NK-92 (cell line): ENCODE data around the gene PPP1R1B.

Experiments used
- DNase-seq: peaks from one replicate; lab custom pipeline; 2025; ENCODE audit not compliant: unreplicated experiment; lab: John Stamatoyannopoulos, UW

The PPP1R1B gene

DNA sequence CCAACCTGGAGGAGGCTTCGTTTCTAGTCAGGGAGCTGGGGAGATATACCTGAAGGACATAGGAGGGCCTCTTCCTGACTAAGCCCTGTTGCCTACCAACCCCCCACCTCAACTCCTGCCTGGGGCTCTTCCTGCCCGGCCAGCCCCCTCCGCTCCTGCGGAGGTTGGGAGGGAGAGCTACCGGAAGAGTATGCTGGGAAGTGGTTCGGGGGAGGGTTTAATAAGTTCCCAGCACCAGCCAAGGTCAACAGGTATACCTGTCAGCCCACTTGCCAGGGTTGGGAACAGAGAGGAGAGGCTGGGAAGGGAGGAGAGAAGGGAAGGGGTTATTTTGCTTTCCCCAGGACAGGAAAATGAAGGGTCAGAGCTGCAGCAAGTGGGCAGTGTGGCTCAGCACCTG, 4.7 kb downstream of the PPP1R1B start:
- DNase-seq: no peak

GRCh38 chr17:39632153-39632941, 5.6 kb downstream of the PPP1R1B start:
- DNase-seq: no peak

DNA sequence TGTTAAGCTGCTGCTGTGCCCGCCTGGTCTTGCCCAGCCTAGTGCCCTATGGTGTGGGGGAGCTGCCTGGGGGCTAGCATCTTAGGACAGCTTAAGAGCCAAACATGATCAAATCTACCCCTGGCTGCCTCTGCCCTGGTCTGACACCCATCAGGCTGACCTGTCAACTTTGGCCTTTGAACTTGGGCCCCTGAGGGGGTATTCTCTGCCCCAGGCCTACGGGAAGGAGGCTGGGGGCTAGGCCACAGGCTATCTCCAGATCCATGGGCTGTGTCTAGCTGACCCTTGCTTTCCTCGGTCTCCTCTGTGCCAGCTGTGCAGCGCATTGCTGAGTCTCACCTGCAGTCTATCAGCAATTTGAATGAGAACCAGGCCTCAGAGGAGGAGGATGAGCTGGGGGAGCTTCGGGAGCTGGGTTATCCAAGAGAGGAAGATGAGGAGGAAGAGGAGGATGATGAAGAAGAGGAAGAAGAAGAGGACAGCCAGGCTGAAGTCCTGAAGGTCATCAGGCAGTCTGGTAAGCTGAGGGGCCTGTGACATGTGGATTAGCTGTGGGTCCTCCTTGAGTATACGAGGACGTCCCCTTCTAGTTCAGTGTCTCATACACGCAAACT, 6.9 kb downstream of the PPP1R1B start:
- DNase-seq: no peak

GRCh38 chr17:39634384-39634871, 7.7 kb downstream of the PPP1R1B start:
- no peak for DNase-seq

- DNase-seq: no peak
These were observed 8.9 kb downstream of the PPP1R1B start for GRCh38 chr17:39635614-39636176.

DNA sequence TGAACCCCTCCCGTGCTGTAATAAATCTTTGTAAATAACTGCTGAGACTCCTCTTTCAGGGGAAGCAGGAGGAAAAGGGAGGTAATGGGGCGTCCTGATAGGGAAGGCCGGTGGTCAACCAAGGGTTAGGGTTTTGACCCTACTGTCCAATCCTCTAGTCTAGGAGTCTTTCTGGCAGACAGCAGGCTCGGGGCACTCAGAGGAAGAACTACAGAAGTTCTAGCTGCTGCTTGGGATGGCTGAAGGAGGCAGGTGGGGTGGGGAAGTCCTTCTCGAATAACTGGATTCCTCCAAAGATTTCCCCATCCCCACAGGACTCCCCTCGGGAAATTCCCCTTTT, 9.8 kb downstream of the PPP1R1B start:
- no peak for DNase-seq

- peak; percentile 39 for DNase-seq
These were observed 10.4 kb downstream of the PPP1R1B start, which contains the start of gene STARD3 for GRCh38 chr17:39636927-39637736. Gene STARD3, plus strand, starts transcription at chr17:39637144. Its CDS starts 16,388 bp downstream, at chr17:39653532.

GRCh38 chr17:39638317-39638716, 11.6 kb downstream of the PPP1R1B start:
- DNase-seq: no peak

DNA sequence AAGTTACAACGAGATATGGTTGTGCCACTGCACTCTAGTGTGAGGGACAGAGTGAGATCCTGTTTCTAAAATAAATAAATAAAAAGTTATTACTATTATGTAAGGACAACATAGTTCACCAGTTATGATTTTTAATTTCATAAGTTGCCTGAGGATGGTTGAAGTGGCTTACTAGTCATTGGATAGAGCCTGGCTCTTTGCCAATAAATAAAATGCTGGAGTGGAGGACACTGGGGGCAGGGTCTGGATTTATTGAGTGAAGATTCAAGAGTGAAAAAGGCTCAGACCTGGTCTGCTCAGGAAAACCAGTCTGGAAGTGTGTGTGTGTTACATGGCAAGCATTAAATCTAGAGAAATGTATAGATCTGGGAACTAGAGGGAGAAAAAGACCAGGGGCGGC, 12.3 kb downstream of the PPP1R1B start:
- no peak for DNase-seq

DNA sequence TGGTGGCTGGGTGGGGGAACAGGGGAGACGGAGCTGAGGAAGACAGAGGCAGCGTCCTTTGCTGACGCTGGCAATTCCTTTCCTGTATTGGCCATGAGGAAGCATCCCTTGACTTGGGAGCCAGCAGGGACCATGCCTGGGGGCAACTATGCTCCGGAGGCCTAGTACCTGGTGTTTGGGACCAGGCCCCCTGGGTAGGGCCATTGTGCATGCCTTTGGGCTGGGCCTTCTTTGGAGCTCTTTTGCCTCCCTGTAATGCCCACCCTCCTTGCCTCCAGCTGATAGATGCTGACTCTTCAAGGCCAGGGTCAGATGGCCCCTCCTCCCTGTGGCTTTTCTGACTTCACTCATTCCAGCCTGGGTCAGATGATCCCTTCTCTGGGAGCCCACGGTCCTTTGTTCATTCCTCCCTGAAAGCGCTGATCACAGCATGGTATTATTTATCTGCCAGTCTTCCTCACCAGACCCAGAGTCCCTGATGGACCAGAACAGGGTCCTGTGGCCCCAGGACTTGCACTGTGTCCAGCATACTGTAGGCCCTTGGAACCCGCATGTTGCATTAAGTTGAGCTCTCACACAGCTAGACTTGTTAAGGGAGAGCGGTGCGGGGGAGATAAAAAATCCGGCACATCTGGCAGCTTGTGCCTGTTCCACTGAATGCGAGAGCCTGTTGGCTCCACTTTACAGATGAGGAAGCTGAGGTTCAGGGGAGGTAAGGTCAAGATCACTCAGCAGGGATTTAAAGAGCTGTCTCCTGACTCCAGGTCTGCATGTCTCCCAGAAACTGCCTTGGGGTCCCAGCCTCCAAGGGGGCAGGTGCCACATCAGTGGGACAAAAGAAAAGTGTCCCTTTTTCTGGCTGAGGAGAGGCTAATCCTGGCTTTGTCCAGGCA, 13.1 kb downstream of the PPP1R1B start:
- no peak for DNase-seq

- DNase-seq: no peak
These were observed 13.9 kb downstream of the PPP1R1B start for GRCh38 chr17:39640591-39641031.

DNA sequence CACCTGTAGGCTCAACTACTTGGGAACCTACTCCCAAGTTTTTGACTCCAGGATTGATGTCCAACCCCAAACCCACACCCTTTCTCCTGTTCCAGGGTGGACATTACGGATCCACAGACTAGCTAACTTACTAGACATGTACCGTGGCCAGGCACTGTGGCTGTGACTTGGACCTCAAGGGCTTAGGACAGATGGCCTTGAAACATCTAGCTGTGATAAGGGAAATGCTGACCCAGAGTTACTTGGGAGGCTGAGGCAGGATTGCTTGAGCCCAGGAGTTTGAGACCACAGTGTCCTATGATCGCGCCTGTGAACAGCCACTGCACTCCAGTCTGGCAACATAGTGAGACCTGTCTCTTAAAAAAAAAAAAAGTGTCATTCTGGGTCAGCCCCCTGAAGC, 14.3 kb downstream of the PPP1R1B start:
- no peak for DNase-seq

DNA sequence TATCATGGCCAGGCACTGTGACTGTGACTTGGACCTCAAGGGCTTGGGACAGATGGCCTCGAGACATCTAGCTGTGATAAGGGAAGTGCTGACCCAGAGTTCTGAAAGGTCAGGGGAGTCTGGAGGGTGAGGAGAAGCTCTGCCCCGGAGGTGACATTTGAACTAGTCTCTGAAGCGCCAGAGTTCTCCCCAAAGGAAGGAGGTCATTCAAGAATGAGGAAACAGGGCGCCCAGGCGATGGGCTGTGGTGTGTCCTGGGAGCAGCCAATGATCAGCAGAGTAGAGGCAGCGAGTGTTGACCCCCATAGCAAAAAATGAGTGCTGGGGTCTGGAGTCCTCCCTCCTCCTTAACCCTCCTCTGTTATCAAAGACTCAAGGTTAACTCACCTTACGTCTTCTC, 15.1 kb downstream of the PPP1R1B start:
- no peak for DNase-seq

GRCh38 chr17:39642291-39643074, 15.7 kb downstream of the PPP1R1B start:
- DNase-seq: no peak

DNA sequence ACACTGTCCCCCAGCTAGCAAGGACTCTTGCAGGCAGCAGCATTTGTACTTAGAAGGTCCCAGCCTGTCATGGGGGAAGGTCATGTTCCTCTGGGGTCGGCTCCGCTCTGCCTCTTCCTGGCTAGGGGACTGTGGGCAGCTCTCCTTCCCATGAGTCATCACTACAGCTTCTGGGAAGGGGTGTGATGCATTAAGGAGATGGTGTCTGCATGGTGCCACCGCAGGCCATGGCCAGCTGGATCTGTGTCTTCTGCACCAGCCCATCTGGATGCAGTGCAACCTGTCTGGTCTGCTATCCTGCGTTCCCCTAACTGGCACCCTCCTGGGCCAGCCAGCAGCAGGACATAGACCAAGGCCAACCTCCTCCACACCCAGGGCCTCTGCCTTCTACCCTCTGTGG, 16.5 kb downstream of the PPP1R1B start:
- no peak for DNase-seq

DNA sequence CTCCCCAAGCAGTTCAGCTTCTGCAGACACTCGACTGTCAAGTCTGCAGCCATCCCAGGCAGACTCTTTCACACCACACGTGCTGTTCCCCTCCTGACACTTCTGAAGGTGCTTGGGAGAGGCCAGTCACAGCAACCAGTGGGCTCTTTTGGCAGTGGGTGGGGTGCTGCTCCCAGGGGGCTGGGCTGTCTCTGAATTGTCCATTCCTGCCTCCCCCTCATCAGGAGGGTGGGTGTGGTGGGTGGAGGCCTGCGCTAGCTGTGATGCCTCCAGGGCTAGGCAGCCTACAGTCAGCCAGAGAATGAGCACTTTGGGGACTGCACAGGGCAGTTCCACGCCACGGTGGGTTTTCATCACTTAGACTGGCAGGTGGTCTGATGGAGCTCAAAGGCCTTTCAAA, 20.5 kb downstream of the PPP1R1B start:
- DNase-seq: no peak

DNA sequence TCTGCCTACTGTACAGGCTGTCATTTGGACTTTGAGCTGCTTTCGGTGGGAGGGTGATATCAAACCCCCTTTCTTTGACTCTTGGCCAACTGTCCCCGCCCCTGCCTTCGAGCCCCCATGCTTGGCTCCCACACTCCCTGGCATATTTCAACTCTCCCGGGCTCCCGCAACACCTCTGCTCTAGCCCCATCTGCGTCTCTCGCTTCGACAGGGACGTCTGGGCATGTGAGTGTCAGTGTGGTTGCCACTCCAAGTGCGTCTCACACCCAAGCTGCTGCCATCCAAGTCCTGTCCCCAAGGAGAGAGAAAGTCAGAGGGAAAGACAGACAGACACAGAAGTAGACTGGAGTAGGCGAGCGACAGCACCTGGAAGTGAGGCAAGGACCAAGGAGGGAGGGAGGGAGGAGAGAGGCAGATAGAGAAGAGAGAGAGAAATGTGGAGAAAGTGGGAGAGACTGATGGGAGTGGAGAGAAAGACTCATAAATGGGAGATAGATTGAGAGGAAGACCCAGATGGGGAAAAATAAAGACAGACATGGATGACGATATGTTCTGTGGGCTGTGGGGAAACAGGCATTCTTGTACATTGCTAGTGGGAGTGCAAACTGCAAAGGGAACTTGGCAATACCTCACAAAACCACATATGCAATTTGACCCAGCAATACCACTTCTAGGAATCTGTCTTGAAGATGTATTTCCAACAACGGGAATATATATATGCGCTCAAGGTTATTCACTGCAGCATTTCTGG, 22.0 kb downstream of the PPP1R1B start:
- DNase-seq: no peak

- no peak for DNase-seq
These were observed 23.4 kb downstream of the PPP1R1B start for GRCh38 chr17:39650121-39650579.
